ENCODE results near the gene TMEM106B.

- TF ChIP-seq CTCF (IDR thresholded peaks at IDR 0.05) = no peak
- no peak for TF ChIP-seq POLR2A (IDR thresholded peaks at IDR 0.05)
These were observed 39.1 kb downstream of the TMEM106B start for GRCh38 chr7:12250232-12250631.
